Measurements from ENCODE around the gene ELAVL1. TPM values are rescaled to one million over a fixed set of nuclear protein-coding genes. Genes with fewer than 3 reads are reported as not detected.
"Not testable (repeated sequence)": the region's sequence is repeated elsewhere in the genome, so short reads cannot be mapped to it uniquely, and the experiment has no call there.

ELAVL1 gene
- total and polyA plus RNA-seq, 3 donors from 2014 or later: 75.7 to 128 (median 84.8) TPM

- Histone ChIP-seq H3K27me3 (no peaks in the 10 kb centered on the region), H3K27ac (no peak overlapping the region), H3K36me3 (ENCODE audit: low read depth, missing control alignments) (no peaks in the 10 kb centered on the region), H3K4me3 (no peak overlapping the region), H3K4me1 (peaks cover 16% of the 10 kb centered on the region), H3K9me3 (no peaks in the 10 kb centered on the region)
- 91 to 100% methylated on average over 4 to 10 of the region's 10 CpGs for WGBS, 2 donors
- DNase-seq: no peak
- intact Hi-C loops (cut with DNase I; ENCODE audit: low total_unique reads): no loop called here
- TF ChIP-seq CTCF (IDR thresholded peaks at IDR 0.05): no peak
These were observed 72.5 kb downstream of the ELAVL1 start for GRCh38 chr19:7932930-7933300.

DNA sequence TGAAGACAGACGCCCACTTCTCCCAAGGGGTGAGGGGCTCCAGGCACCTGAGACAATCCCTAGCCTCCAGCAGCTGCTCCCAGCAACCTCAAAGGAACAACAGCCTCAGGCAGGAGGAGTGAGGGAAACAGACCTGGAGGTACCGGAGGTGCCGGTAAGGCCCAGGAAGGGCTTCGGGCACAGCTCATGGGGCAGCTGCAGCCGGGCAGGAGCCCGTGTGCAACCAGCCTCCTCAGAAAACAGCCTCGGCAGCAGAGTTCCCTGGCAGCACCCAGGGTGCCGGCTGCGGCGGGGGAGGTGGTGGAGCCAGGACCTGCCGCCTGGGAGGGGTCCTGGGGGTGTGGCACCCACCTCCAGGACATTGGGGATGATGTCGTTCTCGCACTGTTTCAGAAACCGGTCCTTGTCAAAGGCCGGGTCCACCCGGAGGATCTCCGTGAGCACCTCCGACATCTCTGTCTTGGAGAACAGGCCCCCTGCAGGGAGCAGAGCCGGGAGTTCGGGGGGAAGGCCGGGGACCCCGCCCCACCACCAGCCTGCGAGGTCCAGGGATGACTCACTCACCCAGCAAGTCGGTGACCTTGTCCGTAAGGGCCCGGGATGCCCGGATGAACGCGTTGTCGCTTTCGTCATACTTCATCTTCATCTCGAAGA is 73.0 kb downstream of the ELAVL1 start:
- no peaks in the 10 kb centered on the region for H3K27me3 ChIP-seq
- no peak overlapping the region for H3K27ac ChIP-seq
- H3K4me1 ChIP-seq: peaks cover 21% of the 10 kb centered on the region
- H3K4me3 ChIP-seq: no peak overlapping the region
- DNase-seq: no peak
- 89 to 93% methylated on average over 14 to 32 of the region's 32 CpGs for WGBS, 2 donors
- TF ChIP-seq POLR2A (IDR thresholded peaks at IDR 0.05): no peak
- no peak for TF ChIP-seq CTCF (IDR thresholded peaks at IDR 0.05)
- H3K9me3 ChIP-seq: no peaks in the 10 kb centered on the region
- H3K36me3 ChIP-seq (ENCODE audit: low read depth, missing control alignments): no peaks in the 10 kb centered on the region
- intact Hi-C loops (cut with DNase I; ENCODE audit: low total_unique reads): no loop called here

DNA sequence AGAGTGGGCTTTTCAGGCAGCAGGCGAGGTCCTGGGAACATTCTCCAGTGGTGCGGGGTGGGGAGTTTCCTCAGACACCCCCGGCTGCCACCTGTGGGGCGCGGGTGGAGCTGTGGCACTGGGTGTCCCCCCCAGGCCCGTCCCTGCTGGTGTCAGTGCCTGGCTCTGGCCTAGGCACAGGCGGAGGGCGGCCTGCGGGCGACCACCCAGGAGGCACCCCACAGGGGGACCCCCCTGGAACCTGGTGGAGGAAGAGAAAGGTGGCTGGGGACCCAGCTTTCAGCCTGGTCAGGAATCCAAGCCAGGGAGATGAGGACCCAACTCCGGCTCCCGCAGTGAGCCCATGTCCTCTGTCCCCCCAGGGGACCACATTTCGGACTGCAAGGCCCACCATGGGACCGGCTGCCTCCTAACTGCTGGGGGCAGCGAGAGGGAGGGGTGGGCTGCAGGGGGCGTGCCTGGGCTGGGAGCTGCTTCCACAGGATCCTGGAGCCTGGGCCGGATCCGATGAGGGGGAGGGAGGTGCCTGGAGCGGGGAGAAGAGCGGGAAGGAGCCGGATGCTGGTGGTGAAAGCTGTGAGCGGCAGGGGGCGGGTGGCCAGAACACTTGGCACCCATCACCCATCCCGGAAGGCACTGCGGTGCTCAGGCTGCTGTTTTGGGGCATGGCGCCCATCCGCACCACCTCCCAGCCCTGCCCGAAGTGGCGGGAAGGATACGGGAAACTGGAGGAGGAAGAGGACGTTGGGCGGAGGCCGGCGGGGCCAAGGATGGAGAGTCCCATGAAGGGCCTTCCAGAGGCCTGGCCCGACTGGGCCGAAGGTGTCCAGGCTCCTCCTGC is 74.0 kb downstream of the ELAVL1 start:
- Histone ChIP-seq H3K9me3 (no peaks in the 10 kb centered on the region), H3K4me3 (no peak overlapping the region), H3K4me1 (peaks cover 30% of the 10 kb centered on the region), H3K27ac (no peak overlapping the region), H3K36me3 (ENCODE audit: low read depth, missing control alignments) (no peaks in the 10 kb centered on the region), H3K27me3 (no peaks in the 10 kb centered on the region)
- TF ChIP-seq CTCF (IDR thresholded peaks at IDR 0.05) (no peak), POLR2A (IDR thresholded peaks at IDR 0.05) (no peak)
- intact Hi-C loops (cut with DNase I; ENCODE audit: low total_unique reads): no loop called here
- no peak for DNase-seq
- WGBS, 2 donors: 90 to 93% methylated on average over 28 to 36 of the region's 36 CpGs

DNA sequence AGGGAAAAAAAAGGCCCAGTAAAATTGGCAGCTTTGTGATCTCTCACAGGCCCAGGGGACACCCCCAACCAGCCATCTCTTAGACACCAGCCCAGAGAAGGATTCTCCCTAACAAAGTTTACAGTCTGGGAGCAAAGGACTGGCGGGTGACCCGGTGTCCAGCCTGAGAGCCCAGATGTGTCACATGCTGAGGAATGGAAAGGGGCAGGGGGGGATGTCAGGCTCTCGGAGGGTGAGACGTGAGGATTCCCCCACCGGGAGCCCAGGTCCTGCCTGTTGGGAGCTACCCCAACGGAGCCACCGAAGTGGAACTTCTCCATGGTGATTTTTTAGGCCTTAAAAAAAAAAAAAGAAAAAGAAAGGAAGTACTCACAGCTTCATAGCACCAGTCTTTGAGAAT is 74.7 kb downstream of the ELAVL1 start:
- no peaks in the 10 kb centered on the region for H3K27me3 ChIP-seq
- TF ChIP-seq CTCF (IDR thresholded peaks at IDR 0.05) (no peak), POLR2A (IDR thresholded peaks at IDR 0.05) (no peak)
- H3K4me3 ChIP-seq: no peak overlapping the region
- H3K9me3 ChIP-seq: no peaks in the 10 kb centered on the region
- no peak overlapping the region for H3K27ac ChIP-seq
- WGBS, 2 donors: 90 to 97% methylated on average over 7 of the region's 7 CpGs
- H3K36me3 ChIP-seq (ENCODE audit: low read depth, missing control alignments): no peaks in the 10 kb centered on the region
- DNase-seq: no peak
- H3K4me1 ChIP-seq: peaks cover 33% of the 10 kb centered on the region
- intact Hi-C loops (cut with DNase I; ENCODE audit: low total_unique reads): no loop called here

DNA sequence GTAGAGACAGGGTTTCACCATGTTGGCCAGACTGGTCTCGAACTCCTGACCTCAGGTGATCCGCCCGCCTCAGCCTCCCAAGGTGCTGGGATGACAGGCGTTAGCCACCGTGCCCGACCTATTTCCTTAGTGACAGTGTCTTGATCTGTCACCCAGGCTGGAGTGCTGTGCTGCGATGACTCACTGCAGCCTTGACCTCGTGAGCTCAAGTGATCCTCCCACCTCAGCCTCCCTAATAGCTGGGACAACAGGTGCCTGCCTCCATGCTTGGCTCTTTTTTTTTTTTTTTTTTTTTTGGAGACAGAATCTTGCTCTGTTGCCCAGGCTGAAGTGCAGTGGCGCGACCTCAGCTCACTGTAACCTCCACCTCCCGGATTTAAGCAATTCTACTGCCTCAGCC is 75.4 kb downstream of the ELAVL1 start:
- Histone ChIP-seq H3K4me1 (peaks cover 33% of the 10 kb centered on the region), H3K27ac (peak overlapping the region in 1 of 2 donors; percentile 74)
- H3K27me3 ChIP-seq; H3K36me3 ChIP-seq (ENCODE audit: low read depth, missing control alignments); intact Hi-C loops (cut with DNase I; ENCODE audit: low total_unique reads); H3K4me3 ChIP-seq; H3K9me3 ChIP-seq; DNase-seq: not testable (repeated sequence)
- 79 to 85% methylated on average over 6 to 11 of the region's 11 CpGs for WGBS, 2 donors

All from testis (tissue), 3 donors.